ENCODE measurements around the gene NKAP.

The NKAP gene

DNA sequence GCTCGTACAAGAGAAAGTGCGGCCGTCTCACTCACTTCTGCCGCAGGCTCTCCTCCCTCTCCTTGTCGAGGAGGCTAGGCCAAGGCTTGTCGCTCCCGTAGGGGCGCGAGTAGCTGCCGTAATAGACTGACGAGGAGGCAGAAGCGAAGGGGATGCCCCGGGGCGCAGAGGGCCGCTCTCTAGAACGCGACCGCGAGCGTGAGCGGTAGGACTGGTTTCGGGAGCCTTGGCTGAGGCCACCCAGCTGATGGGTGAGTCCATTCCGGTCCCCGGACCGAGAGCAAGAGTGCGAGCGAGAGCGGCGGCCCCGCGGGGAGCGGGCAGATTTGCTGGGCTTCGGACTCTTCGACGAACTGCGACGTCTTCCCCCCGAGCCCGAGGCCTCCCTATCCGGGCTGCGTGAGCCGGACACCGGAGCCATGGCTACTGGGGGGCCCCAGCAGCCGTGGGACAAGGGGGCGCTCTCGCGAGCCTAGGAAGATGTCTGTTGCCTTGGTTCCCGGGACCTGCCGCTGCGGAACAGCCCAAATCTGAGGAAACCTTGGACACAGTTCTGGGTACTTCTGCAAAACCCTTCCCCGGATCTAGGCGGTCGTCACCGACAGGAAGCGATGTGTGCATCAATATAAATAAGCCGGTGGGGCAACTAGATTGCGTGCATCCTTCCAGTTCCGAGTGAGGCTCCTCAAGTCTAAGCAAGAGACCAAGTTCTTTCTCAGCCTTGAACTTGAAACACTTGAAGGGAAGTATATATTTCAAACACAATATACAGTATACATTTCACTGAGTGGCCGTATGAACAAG lies at the start of gene NKAP:
Gene NKAP, minus strand, starts transcription at position 567 of the 804 bp plus-strand sequence. Its CDS starts 146 bp downstream, at position 421.
- TF ChIP-seq GATA2 (IDR thresholded peaks at IDR 0.05; ENCODE audit: low read depth, low read length) (no peak), GATA3 (IDR thresholded peaks at IDR 0.05; ENCODE audit: low read depth, low read length) (no peak)

DNA sequence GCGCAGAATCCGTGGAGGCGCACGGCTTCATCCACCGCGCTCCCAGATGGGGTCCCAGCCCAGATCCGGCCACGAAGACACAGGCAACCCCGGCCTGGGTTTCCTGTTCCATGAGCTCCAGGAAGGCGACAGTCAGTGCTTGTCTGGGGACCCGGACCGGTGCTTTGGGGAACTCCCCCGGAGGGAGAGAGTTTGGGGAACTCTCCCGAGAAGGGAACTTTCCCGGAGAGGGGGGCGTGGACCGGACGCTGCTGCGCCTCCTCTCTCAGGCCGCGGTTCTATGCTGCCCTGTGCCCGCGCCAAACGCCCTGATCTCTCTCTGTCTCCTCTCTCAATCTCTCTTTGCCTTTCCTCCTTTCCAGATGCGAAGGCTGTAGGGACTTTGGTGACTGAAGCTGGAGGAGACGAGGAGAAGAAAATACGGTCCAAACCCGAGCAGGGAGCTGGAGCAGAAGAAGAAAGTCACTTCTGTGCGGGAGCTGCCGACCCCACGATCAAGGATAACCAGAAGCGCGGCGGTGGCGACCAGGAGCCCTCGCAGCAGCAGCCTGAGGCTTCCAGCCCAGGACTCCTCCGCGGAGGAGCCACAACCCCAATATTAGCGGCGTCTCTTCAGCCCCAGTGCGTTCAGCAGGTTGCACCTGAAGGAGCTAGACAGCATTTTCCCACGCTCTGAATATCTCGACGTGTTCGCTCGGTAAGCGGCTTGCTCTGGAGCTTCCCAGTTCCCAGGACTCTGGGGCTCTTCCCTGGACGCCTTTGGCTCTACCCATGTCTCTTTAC lies 47.6 kb upstream of the NKAP start:
- TF ChIP-seq GATA3 (IDR thresholded peaks at IDR 0.05; ENCODE audit: low read depth, low read length) = no peak
- no peak for TF ChIP-seq GATA2 (IDR thresholded peaks at IDR 0.05; ENCODE audit: low read depth, low read length)

DNA sequence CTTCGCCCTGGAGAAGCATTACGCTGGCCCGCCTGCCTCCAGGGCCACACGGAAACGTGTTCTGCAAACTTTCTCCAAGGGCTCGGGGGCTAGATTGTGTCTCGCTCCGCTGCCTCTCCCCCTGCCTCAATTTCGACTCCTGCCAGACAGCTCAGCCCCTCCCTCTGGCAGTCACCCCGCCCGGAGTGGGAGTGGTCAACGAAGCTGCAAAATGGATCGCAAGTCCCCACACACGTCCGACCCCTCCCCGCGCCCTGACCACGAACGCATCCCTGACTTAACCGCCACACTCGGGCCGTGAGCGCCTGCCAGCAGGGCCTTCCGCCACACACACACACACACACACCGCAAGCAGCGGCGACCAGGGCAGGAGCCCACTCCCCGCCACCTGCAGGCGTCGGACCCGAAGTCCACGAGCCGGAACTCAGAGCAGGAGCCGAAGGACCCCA lies 47.0 kb upstream of the NKAP start:
- TF ChIP-seq GATA3 (IDR thresholded peaks at IDR 0.05; ENCODE audit: low read depth, low read length) (no peak), GATA2 (IDR thresholded peaks at IDR 0.05; ENCODE audit: low read depth, low read length) (no peak)

DNA sequence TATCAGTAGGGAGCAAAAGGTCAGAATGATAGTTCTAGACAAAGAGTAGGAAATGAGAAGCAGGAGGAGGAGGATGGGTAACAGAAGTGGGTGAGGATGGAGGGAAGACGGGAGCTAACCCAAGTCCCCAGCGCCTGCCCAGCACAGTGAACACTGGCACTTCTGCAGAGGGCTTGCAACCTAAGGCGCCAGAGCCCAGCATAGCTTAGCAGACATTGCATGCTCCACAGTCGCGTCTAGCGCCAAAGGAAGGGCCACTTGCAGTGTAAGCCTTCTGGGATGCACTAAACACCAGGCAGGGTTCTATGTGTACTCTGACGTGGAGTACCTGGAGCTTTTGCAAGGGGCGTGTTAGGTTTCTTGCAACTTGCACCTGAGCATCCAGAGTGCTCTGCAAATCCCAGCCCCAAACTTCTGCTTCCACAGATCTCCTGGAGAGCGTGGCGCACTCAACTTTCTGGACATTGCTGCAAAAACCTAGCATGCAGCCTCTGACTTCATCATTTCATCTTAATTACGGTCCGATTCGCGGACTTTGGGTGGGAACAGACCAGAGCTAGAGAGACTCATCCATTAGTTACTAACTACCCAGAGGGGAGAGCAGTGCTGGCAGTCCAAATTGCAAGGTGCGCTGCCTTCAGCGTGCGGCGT lies 46.5 kb upstream of the NKAP start:
- TF ChIP-seq GATA2 (IDR thresholded peaks at IDR 0.05; ENCODE audit: low read depth, low read length) (no peak), GATA3 (IDR thresholded peaks at IDR 0.05; ENCODE audit: low read depth, low read length) (no peak)

DNA sequence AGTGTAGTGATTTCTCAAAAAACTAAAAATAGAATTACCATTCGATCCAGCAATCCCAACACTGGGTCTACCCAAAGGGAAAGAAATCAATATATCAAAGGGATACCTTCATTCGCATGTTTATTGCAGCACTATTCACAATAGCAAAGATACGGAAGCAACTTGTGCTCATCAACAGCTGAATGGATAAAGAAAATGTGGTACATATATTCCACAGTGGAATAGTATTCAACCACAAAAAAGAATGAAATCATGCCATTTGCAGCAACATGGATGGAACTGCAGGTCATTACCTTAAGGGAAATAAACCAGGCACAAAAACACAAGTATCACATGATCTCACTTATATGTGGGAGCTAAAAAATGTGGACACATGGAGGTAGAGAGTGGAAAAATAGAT lies 42.7 kb upstream of the NKAP start:
- TF ChIP-seq GATA3 (IDR thresholded peaks at IDR 0.05; ENCODE audit: low read depth, low read length) = no peak
- no peak for TF ChIP-seq GATA2 (IDR thresholded peaks at IDR 0.05; ENCODE audit: low read depth, low read length)

DNA sequence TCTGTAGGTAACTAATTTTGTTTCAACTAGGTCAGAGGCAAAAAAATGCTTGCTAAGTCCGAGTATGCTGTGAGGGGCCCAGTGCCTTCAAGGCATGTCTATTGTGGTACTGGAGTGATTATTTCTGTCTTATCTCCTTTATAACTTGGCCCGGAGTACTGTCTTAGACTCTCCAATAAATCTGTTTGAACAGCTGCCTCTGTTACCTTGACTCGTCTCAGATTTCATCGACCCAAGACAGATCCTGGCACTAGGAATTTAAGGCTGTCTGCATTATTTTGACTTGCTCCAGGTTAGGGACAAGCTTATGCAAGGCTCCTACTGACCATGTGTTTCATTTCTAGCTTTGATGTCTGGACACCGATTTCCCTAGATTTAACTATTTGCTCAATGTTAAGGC lies 41.1 kb upstream of the NKAP start:
- no peak for TF ChIP-seq GATA3 (IDR thresholded peaks at IDR 0.05; ENCODE audit: low read depth, low read length)
- no peak for TF ChIP-seq GATA2 (IDR thresholded peaks at IDR 0.05; ENCODE audit: low read depth, low read length)

DNA sequence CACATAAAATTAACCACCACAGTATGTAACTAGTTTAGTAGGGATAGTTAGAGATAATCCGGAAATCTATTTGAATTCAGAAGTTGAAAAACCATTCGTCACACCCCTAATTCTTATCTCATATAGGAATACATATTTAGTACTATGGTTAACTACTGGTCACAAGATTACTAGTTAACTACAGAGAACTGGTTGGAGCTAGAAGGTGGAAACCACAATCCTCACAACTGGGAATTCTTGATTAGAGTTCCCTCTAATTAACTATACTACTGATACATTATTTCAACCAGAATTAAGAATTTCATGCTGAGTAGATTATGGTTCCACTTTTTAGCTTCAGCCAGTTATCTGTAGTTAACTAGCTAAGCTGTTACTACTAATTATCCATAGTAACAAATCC lies 39.9 kb upstream of the NKAP start:
- TF ChIP-seq GATA3 (IDR thresholded peaks at IDR 0.05; ENCODE audit: low read depth, low read length) (no peak), GATA2 (IDR thresholded peaks at IDR 0.05; ENCODE audit: low read depth, low read length) (no peak)

DNA sequence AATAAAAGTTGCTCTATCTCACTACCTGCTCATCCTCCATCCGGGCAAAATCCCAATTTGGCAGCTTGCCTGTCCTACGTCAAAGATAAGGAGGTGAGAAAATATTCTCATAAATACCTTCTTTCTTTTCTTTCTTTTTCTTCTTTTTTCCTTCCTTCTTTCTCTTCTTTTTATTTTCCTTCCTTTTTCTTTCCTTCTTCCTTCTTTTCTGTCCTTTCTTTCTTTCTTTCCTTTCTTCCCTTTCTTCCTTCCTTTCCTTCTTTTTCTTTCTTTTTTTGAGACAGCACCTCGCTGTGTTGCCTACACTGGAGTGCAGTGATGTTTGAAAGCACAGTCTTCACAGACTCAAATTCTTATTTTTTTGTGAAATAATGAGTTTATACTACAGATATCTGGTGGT lies 38.6 kb upstream of the NKAP start:
- no peak for TF ChIP-seq GATA2 (IDR thresholded peaks at IDR 0.05; ENCODE audit: low read depth, low read length)
- TF ChIP-seq GATA3 (IDR thresholded peaks at IDR 0.05; ENCODE audit: low read depth, low read length) = no peak

DNA sequence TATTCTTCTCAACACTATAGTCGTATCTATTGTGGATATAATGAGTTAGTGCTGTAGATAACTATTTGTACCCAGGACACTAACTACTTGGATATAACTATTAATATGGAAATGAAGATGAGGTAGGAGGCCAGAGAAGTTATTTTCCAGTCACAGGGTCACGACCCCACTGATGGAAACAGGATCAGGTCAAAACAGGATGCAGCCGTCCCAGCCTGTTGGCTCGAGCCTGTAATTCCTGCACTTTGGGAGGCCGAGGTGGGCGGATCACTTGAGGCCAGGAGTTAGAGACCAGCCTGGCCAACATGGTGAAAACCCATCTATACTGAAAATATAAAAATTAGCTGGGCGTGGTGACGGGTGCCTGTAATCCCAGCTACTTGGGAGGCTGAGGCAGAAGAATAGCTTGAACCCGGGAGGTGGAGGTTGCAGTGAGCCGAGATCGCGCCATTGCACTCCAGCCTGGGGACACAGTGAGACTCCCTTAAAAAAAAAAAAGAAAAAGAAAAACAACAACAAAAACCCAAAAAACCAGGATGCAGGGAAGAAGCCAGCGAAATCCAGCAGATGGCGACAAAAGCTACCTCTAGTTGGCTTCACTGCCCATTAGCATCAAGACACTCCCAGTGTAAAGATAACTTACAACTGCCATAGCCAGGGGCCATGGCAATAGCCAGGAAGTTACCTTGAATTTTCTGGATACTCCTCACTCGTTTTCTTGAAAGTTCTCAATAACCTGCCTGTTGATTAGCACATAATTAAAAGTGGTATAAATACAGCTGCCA lies 37.9 kb upstream of the NKAP start:
- no peak for TF ChIP-seq GATA2 (IDR thresholded peaks at IDR 0.05; ENCODE audit: low read depth, low read length)
- no peak for TF ChIP-seq GATA3 (IDR thresholded peaks at IDR 0.05; ENCODE audit: low read depth, low read length)

DNA sequence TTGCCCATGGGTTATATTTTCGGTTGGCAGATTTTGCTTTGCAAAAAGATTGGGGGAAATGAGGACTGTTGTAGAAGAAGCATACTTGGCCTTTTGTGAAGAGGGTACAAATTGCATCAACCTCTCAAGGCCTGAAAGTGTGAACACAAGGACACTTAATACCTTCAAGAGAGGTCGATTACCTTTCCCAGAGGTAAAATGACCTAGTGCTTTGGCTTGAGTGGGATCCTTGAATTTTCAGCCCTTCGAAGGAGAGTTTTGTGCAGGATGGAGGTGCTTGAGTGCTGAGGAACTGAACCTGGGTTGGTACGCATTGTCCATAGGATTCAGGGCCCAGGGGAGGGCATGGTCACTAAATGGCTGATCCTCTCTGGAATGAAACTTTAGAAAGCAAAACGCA lies 27.6 kb upstream of the NKAP start:
- no peak for TF ChIP-seq GATA2 (IDR thresholded peaks at IDR 0.05; ENCODE audit: low read depth, low read length)
- TF ChIP-seq GATA3 (IDR thresholded peaks at IDR 0.05; ENCODE audit: low read depth, low read length) = no peak

DNA sequence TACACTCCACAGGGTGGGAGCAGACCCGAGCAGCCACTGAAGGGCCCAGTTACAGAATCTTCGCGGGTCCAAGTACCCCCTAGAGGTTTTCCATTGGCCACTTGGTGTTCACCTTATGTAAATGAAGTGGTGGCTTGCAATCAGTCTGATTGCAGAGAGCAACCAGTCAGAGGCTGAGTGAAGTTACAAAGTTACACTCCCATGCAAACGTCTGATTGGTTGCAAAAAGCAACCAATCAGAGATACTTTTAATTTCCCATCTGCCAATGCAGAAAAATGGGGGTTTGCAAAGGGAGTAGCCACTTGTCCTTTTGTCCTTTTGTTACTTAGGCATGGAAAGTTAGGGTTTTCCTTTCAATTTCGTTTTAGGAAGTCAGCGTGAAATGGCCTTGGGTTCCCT lies 27.0 kb upstream of the NKAP start:
- TF ChIP-seq GATA3 (IDR thresholded peaks at IDR 0.05; ENCODE audit: low read depth, low read length) (no peak), GATA2 (IDR thresholded peaks at IDR 0.05; ENCODE audit: low read depth, low read length) (no peak)

DNA sequence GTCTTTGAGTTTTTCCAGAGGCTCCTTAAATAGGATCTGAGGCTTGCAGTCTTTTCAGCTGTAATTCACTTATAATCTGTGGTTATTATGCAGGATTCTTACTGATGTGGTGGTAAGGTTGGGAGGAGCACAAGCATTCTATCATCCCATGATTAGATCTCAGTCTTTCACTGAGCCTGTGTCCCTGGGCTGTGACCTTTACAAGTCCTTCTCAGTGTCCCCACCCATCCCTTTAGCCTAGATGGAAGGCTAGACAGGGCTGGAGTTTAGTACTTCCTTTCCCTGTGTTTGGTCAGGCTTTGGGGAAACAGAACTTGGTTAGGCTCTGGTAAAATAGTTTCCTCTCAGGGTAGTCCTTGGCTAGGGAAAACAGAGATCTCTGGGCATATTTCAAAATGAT lies 17.1 kb upstream of the NKAP start:
- TF ChIP-seq GATA2 (IDR thresholded peaks at IDR 0.05; ENCODE audit: low read depth, low read length) (no peak), GATA3 (IDR thresholded peaks at IDR 0.05; ENCODE audit: low read depth, low read length) (no peak)

DNA sequence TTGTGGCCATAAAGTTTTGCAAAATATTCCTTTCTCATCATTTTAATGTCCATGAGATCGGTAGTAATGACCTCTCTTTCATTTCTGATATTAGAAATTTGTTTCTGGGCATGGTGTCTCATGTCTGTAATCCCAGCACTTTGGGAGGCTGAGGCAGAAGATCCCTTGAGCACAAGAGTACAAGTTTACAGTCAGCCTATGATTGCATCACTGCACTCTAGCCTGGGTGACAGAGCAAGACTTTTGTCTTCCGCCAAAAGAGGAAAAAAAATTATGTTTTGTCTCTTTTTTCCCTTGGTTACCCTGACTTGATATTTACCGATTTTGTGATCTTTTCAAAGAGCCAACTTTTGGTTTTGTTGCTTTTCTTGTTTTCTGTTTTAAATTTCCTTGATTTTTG lies 10.8 kb upstream of the NKAP start:
- TF ChIP-seq GATA2 (IDR thresholded peaks at IDR 0.05; ENCODE audit: low read depth, low read length) (no peak), GATA3 (IDR thresholded peaks at IDR 0.05; ENCODE audit: low read depth, low read length) (no peak)

DNA sequence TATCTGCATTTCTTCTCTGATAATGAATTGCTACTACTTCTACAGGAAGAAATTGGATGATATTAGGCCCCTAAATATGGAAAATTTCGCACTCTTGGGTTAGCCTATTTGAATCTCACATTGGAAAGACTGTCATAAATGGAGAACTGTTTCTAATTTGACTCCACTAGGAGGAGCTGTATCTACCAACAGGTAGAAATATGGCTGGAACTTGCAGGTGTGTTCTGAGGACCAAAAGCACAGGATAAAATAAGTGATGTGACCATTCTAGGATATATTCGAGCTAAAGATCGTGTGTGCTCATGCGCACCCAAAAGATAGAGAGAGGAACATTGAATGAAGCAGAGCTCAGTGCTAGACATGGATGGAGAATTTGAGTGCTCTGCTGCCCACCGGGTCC lies 4.8 kb upstream of the NKAP start:
- no peak for TF ChIP-seq GATA2 (IDR thresholded peaks at IDR 0.05; ENCODE audit: low read depth, low read length)
- TF ChIP-seq GATA3 (IDR thresholded peaks at IDR 0.05; ENCODE audit: low read depth, low read length) = no peak
